Inferior parietal cortex (tissue), 1 donor: ENCODE results near the gene KIDINS220.

Experiments
- DNase-seq: peaks from one replicate; pipeline ENCODE4 v3.0.0-alpha.2; 2016; ENCODE audit errors: extremely low spot score

The KIDINS220 gene

GRCh38 chr2:8836971-8837794, at the start of gene KIDINS220:
Gene KIDINS220 (minus strand): TSS chr2:8837613. CDS start chr2:8827093, 10,520 bp downstream.
- peak; percentile 92 for DNase-seq

- no peak for DNase-seq
Measured at GRCh38 chr2:8886876-8887275, 49.5 kb upstream of the KIDINS220 start.

GRCh38 chr2:8886202-8886518, 48.7 kb upstream of the KIDINS220 start:
- DNase-seq = no peak

- DNase-seq = no peak
Measured at GRCh38 chr2:8885449-8886201, 48.2 kb upstream of the KIDINS220 start.

GRCh38 chr2:8884812-8885211, 47.4 kb upstream of the KIDINS220 start:
- DNase-seq = no peak

GRCh38 chr2:8882094-8882493, 44.7 kb upstream of the KIDINS220 start:
- DNase-seq = no peak

- DNase-seq = no peak
Measured at GRCh38 chr2:8877894-8878293, 40.5 kb upstream of the KIDINS220 start.

- DNase-seq = no peak
Measured at GRCh38 chr2:8877332-8877731, 39.9 kb upstream of the KIDINS220 start.

GRCh38 chr2:8876628-8877027, 39.2 kb upstream of the KIDINS220 start:
- no peak for DNase-seq

- DNase-seq = peak; percentile 75
Measured at GRCh38 chr2:8872821-8873432, 35.5 kb upstream of the KIDINS220 start.

- DNase-seq = no peak
Measured at GRCh38 chr2:8870441-8870840, 33.0 kb upstream of the KIDINS220 start.

- no peak for DNase-seq
Measured at GRCh38 chr2:8867363-8867762, 29.9 kb upstream of the KIDINS220 start.

GRCh38 chr2:8863331-8863953, 26.0 kb upstream of the KIDINS220 start:
- no peak for DNase-seq

- no peak for DNase-seq
Measured at GRCh38 chr2:8862230-8862629, 24.8 kb upstream of the KIDINS220 start.

GRCh38 chr2:8861797-8862196, 24.4 kb upstream of the KIDINS220 start:
- no peak for DNase-seq

GRCh38 chr2:8860239-8860638, 22.8 kb upstream of the KIDINS220 start:
- DNase-seq = no peak

GRCh38 chr2:8858910-8859309, 21.5 kb upstream of the KIDINS220 start:
- no peak for DNase-seq

GRCh38 chr2:8858264-8858663, 20.9 kb upstream of the KIDINS220 start:
- no peak for DNase-seq

- no peak for DNase-seq
Measured at GRCh38 chr2:8857709-8858108, 20.3 kb upstream of the KIDINS220 start.

- no peak for DNase-seq
Measured at GRCh38 chr2:8856176-8856575, 18.8 kb upstream of the KIDINS220 start.

- DNase-seq = no peak
Measured at GRCh38 chr2:8855010-8855409, 17.6 kb upstream of the KIDINS220 start.

GRCh38 chr2:8853426-8853825, 16.0 kb upstream of the KIDINS220 start:
- no peak for DNase-seq
